Testis (tissue), 2 donors: Measurements from ENCODE around the gene CCDC149.

ENCODE experiments used
- CTCF ChIP-seq, 3 experiments: fragments of 450-650 bp in 2 of 3; fragments of 200-600 bp in 1 of 3; sonication (generic) in 1 of 3; IDR thresholded peaks; one replicate each; pipeline ENCODE4 v1.5.1; 2016 to 2019; ENCODE audit warnings: antibody characterized with exemption in 3 of 3, mild to moderate bottlenecking in 2 of 3, moderate library complexity in 1 of 3
- POLR2A ChIP-seq: fragments of 450-650 bp; IDR thresholded peaks from one replicate; pipeline ENCODE4 v1.6.1; 2017; ENCODE audit warnings: antibody characterized with exemption, mild to moderate bottlenecking, moderate library complexity

- no peak for TF ChIP-seq CTCF (IDR thresholded peaks at IDR 0.05)
- no peak for TF ChIP-seq POLR2A
These were observed 54.8 kb downstream of the CCDC149 start for GRCh38 chr4:24858026-24858425.
